Measurements from ENCODE around the gene PTBP2.

PTBP2 gene

DNA sequence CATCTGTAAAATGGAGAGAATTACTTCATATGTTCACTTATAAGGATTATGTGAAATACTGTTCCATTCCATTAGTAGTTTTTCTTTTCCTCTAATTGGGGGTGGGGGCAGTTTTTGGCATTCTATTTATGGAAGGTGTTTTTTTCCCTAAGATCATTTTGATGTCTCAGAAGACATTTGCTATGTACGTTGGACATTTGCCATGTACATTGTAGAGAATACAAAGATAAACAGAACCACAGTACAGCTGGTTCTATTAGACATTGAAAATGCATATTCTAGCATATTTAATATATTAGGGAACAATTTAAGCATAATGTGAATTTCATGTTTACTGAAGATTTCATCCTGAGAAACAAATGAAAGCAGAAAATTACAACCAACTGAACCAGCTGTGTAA lies 98.5 kb downstream of the PTBP2 start:
- DNase-seq (ENCODE audit: insufficient read length, low spot score) = no peak
- no peak for FAIRE-seq
- TF ChIP-seq POLR2A (IDR thresholded peaks at IDR 0.05; ENCODE audit: low read depth, low read length) = no peak

DNA sequence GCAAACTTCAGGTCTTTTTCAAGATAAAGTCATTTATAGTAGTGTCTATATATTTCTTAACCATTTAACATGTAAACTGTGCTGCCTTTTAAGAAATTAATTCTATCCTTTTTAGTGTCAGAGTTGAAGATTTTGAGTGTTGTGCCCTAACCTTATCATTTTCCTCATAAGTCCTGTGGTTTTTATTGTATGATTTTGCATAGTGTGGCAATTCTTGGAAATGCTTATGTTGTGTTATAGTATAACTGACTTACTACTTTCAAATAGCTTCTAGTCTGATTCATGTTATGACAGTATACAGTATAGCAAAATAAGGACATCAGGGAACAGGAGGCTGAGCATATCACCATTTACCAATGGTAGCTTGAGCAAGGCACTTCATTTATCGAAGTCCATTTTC lies 99.1 kb downstream of the PTBP2 start:
- FAIRE-seq = peak; percentile 73
- no peak for TF ChIP-seq POLR2A (IDR thresholded peaks at IDR 0.05; ENCODE audit: low read depth, low read length)
- no peak for DNase-seq (ENCODE audit: insufficient read length, low spot score)

DNA sequence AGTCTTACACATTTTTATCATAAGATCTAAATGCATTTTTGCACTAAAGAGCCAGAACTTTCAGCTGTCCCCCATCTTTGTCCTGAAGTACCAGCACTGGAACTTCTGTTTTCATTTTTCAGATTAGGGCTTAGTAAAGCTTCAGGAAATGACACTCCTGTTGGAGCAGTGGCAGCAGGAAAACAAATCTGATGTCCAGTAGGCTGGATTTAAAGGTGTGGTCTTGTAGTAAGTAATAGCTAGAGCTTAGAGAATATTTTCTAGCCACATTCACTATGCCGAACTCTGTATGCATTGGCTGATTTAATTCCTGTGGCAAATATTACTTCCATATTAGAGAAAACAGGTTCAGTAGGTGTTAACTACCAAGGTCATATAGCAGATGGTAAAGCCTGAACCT lies 103.6 kb downstream of the PTBP2 start:
- no peak for TF ChIP-seq POLR2A (IDR thresholded peaks at IDR 0.05; ENCODE audit: low read depth, low read length)
- FAIRE-seq (no peak), DNase-seq (ENCODE audit: insufficient read length, low spot score) (no peak)

DNA sequence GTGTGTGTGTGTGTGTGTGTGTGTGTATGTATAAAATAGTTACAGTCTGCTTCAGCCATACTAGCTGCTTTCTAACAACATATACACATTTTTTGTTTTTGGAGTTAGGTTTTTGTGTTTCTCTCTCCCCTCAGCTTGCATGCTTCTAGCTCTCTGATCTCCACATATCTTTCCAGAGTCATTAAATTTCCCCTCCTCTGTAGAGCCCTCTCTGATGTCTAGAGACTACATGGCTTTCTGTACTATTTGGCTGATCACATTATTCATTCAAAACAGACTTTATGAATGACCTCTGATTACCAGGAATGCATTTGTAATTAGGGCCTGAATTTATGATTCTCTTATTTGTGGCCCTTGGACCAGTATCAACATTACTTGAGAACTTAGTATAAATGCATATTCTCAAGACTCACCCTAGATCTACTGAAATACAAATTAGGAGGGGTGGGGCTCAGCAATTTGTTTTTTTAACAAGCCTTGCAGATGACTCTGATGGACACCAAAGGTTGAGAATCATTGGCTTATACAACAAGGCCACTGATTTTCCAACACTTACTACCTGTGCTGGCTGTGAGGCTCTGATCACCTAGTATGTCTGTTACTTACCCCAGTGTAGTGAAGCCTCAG lies 104.5 kb downstream of the PTBP2 start:
- TF ChIP-seq POLR2A (IDR thresholded peaks at IDR 0.05; ENCODE audit: low read depth, low read length) = no peak
- DNase-seq (ENCODE audit: insufficient read length, low spot score) (no peak), FAIRE-seq (no peak)

DNA sequence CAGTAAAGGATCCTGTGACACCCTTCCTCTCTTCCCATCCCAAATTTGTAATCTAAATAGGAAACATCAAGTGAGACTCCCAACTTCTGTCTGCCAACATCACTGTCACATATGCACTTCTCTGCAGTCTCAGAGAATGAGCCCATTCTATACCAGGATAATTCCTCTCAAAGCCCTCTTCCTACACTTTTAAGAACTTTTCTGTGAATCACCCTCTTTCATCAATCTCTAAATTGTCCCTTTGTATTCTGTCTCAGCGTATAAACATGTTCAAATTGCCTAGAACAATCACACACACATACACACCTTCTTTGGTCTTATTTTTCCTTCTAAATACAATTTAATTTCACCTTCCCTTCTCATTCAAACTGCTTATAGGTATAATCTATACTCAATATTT lies 111.8 kb downstream of the PTBP2 start:
- FAIRE-seq (no peak), DNase-seq (ENCODE audit: insufficient read length, low spot score) (no peak)
- TF ChIP-seq POLR2A (IDR thresholded peaks at IDR 0.05; ENCODE audit: low read depth, low read length) = no peak

DNA sequence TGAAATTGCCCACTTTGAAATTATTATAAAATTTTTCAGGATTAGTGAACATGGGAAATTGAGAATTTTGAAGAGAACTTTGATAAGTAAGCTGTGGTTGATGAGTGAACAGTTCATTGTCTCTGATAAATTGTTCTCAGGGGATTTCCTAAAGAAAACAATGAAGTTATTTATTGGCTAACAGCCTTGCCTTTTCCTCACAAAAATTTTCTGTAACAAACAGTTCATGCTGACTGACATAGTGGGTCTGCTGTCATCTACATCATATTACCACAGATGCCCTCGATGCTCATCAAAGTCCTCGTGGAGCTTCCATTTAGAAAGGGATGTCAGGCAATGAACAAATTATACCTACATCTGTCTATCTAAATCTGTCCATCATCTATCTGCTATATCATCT lies 113.4 kb downstream of the PTBP2 start:
- DNase-seq (ENCODE audit: insufficient read length, low spot score) (no peak), FAIRE-seq (no peak)
- TF ChIP-seq POLR2A (IDR thresholded peaks at IDR 0.05; ENCODE audit: low read depth, low read length) = no peak

DNA sequence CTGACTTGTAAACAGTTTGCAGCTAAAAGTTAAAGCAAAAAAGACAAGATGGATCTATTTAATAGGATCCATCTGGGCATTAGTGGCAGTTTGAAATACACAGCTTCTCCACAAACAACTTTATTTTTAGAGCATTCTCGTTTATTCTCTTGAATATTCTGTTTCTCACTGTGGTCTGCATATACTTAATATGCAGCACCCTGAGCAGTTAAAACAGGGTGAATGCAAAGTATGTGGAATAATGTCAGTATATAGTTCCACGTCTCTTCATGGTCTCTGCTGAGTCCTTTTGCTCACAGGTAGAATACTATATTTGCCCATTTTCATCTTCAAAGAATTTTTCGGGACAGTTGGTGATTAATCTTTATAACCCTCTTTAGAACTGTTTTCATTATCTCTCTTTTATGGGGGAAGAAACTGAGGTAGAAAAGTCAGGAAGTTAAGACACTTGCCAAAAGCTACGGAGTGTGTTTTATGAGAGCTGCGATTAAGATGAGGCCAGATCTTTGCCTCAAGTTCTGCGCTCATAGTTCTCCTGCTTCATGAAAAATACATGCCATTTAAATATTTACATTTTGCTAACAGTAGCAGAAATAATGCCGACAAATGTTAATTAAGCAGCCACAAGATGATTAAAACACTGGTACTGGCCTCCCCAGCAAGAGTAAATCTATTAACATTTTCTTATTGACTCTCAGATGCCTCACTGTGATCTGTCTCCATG lies 115.6 kb downstream of the PTBP2 start:
- FAIRE-seq (no peak), DNase-seq (ENCODE audit: insufficient read length, low spot score) (no peak)
- no peak for TF ChIP-seq POLR2A (IDR thresholded peaks at IDR 0.05; ENCODE audit: low read depth, low read length)

DNA sequence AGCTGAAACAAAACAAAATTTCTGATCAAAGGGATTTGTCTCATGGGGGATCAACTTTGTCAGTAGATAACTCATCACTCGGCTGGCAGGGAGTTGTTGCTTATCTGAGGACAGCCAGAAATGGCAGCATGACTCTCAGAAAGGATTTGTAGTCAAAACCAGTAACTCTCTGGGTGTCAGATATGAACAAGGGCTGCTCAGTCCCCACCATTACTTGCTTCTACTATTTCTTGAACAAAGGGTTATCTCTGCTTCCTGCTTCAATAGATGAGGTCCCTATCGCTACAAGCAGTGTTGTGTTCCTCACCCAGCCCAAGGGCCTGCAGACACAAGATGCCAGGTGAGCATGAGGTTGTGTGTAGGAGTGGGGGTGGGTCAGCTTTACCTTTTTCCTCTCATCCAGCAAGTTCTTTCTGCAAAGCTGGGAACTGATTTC lies 116.2 kb downstream of the PTBP2 start:
- no peak for TF ChIP-seq POLR2A (IDR thresholded peaks at IDR 0.05; ENCODE audit: low read depth, low read length)
- no peak for DNase-seq (ENCODE audit: insufficient read length, low spot score)
- no peak for FAIRE-seq

DNA sequence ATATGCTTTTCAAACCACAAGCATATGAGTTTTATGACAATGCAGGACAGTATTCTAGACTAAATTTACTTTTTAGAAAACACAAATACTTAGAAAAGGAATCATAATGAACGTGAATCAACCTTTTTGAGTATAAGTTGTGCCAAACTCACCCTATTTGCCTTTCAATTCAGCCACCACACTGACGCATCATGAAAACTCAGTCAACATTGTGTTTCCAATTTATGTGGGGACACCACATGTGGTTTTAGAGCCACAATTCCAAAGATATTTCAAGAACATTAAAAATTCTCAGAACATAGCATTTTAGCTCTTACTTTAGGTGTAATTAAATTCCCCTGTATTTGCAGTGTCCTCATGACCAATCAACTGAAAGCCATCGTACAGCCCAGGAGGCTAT lies 118.8 kb downstream of the PTBP2 start:
- no peak for TF ChIP-seq POLR2A (IDR thresholded peaks at IDR 0.05; ENCODE audit: low read depth, low read length)
- DNase-seq (ENCODE audit: insufficient read length, low spot score) (no peak), FAIRE-seq (no peak)

DNA sequence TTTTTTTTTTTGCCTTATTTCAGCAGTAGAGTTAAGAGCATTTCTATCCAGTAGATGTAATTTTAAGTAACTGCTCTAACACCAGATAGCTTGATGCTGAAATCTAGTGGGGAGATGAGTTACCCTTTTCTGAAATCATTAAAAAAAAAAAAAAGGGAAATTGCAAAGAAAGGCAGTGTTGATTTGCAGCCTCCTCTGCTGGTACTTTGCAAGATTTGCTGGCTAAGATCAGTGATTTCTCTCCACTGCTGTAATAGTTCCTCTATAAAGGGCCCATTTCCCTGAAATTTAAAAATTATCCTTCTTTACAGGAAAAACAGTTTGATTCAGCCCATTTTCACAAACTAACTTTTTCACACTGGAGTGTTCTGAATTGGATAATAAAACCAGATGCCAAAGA lies 120.6 kb downstream of the PTBP2 start:
- no peak for DNase-seq (ENCODE audit: insufficient read length, low spot score)
- no peak for FAIRE-seq
- TF ChIP-seq POLR2A (IDR thresholded peaks at IDR 0.05; ENCODE audit: low read depth, low read length) = no peak

DNA sequence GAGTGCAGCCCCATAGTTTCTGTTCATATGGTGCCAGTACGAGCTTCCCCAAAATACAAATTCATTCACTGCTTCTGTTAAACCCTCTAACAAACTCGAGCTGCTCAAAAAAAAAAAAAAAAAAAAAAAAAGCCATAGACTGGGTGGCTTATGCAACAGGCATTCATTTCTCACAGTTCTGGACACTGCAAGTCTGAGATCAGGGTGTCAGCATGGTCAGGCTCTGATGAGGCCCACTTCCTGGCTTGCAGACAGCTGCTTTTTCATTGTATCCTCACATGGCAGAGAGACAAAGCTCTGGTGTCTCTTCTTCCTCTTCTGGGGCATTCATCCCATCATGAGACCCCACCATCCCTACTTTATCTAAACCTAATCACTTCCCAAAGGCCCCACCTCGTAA lies 121.6 kb downstream of the PTBP2 start:
- TF ChIP-seq POLR2A (IDR thresholded peaks at IDR 0.05; ENCODE audit: low read depth, low read length) = no peak
- FAIRE-seq = no peak
- no peak for DNase-seq (ENCODE audit: insufficient read length, low spot score)

DNA sequence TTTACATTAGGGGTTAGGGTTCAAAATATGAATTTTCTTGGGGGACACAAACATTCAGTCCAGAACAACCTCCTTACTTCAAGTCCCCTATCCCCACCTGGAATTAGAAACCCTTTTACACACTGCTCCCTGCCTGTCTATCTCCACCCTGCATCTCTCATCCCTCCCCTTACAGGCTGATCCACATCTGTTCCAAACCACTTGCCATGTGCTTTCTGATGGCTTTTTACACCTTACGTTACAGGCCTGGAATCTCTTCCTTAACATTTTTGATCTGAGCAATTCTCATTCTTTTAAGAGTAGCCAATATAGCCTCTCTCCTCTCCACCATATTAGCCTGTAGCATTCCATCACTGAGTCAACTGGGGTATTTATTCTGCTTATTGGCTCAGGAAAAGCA lies 122.0 kb downstream of the PTBP2 start:
- no peak for TF ChIP-seq POLR2A (IDR thresholded peaks at IDR 0.05; ENCODE audit: low read depth, low read length)
- DNase-seq (ENCODE audit: insufficient read length, low spot score) (no peak), FAIRE-seq (no peak)

DNA sequence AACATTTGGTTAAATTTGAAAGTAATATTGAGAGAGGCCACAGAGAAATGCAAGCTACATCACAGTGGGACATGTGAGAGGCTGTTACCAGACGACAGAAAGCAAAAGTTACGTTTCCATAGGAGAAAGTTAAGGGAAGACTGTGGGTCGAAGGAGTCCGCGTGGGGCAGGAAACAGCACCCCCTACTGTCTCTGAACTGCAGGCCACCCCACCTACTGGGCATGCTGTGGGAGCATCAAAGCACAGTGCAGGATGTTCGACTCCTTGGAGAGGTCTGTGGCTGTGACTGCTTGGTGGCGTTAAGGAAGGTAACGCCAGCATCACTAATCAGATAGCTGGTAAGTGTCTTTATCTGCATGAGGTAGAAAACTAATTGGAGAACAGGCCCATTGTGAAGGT lies 123.9 kb downstream of the PTBP2 start:
- DNase-seq (ENCODE audit: insufficient read length, low spot score) (peak; percentile 20), FAIRE-seq (no peak)
- TF ChIP-seq POLR2A (IDR thresholded peaks at IDR 0.05; ENCODE audit: low read depth, low read length) = no peak

DNA sequence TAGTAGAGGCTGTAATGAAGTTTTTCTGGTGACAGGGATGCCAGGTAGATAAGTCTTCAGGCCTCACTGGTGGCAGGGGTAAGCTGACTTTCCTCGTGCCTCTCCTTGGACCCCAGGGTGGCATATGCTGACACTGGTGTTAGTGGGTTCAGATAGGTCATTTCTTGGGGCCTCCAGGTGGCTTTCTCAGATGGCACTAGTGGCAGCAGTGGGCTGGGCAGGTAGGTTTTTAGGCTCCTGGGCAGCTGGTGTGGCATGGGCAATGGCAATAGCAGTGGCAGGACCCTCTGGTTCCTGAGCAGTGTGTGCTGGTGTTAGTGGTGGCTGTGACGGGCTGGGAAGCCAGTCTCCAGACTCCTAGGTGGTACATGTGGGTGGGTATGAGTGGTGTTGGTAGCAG lies 140.3 kb downstream of the PTBP2 start:
- TF ChIP-seq POLR2A (IDR thresholded peaks at IDR 0.05; ENCODE audit: low read depth, low read length) = no peak
- DNase-seq (ENCODE audit: insufficient read length, low spot score) (no peak), FAIRE-seq (no peak)

DNA sequence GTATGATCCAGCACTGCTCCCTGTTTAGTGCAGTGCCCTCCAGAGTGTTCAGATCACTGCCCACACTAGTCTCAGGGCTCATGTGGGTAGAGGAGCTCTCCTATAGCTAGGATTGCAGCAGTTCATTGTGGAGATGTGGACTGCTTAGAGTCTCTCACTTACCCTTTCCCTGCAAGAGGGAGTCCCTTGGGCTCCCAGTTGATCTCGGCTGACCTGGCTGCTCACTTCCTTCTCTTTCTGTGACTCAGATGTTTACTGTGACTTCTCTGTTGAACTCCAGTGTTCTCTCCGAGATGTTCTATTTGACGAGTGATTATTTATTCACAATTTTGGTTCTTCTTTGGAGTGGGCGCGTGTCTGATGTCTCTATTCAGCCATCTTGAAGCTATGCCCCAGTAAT lies 141.9 kb downstream of the PTBP2 start:
- FAIRE-seq (no peak), DNase-seq (ENCODE audit: insufficient read length, low spot score) (no peak)
- no peak for TF ChIP-seq POLR2A (IDR thresholded peaks at IDR 0.05; ENCODE audit: low read depth, low read length)

Measured in H54 (cell line).